Measurements from ENCODE around the gene BASP1.
"Not testable (repeated sequence)": the region's sequence is repeated elsewhere in the genome, so short reads cannot be mapped to it uniquely, and the experiment has no call there.

Gene BASP1

GRCh38 chr5:17190799-17191391 lies 26.5 kb upstream of the BASP1 start:
- DNase-seq (ENCODE audit: low read depth, low spot score): no peak

GRCh38 chr5:17191574-17191973 lies 25.9 kb upstream of the BASP1 start:
- not testable (repeated sequence) for DNase-seq (ENCODE audit: low read depth, low spot score)

GRCh38 chr5:17192191-17192590 lies 25.2 kb upstream of the BASP1 start:
- DNase-seq (ENCODE audit: low read depth, low spot score): no peak

GRCh38 chr5:17196024-17196423 lies 21.4 kb upstream of the BASP1 start:
- DNase-seq (ENCODE audit: low read depth, low spot score): no peak

GRCh38 chr5:17196697-17197096 lies 20.7 kb upstream of the BASP1 start:
- no peak for DNase-seq (ENCODE audit: low read depth, low spot score)

GRCh38 chr5:17203329-17204132 lies 13.9 kb upstream of the BASP1 start:
- DNase-seq (ENCODE audit: low read depth, low spot score): no peak

- DNase-seq (ENCODE audit: low read depth, low spot score): no peak
Measured at GRCh38 chr5:17204133-17204489, 13.3 kb upstream of the BASP1 start.

GRCh38 chr5:17206021-17206420 lies 11.4 kb upstream of the BASP1 start:
- DNase-seq (ENCODE audit: low read depth, low spot score): no peak

GRCh38 chr5:17212191-17212590 lies 5.2 kb upstream of the BASP1 start:
- DNase-seq (ENCODE audit: low read depth, low spot score): no peak

- no peak for DNase-seq (ENCODE audit: low read depth, low spot score)
Measured at GRCh38 chr5:17212996-17213395, 4.4 kb upstream of the BASP1 start.

GRCh38 chr5:17213938-17214337 lies 3.5 kb upstream of the BASP1 start:
- DNase-seq (ENCODE audit: low read depth, low spot score): no peak

GRCh38 chr5:17214893-17215292 lies 2.5 kb upstream of the BASP1 start:
- DNase-seq (ENCODE audit: low read depth, low spot score): no peak

GRCh38 chr5:17215361-17215760 lies 2.1 kb upstream of the BASP1 start:
- no peak for DNase-seq (ENCODE audit: low read depth, low spot score)

- no peak for DNase-seq (ENCODE audit: low read depth, low spot score)
Measured at GRCh38 chr5:17216176-17216973, 1.1 kb upstream of the BASP1 start.

GRCh38 chr5:17216974-17217492 lies 398 bp upstream of the BASP1 start:
- DNase-seq (ENCODE audit: low read depth, low spot score): no peak

GRCh38 chr5:17218353-17219005 lies 1.0 kb downstream of the BASP1 start:
- no peak for DNase-seq (ENCODE audit: low read depth, low spot score)

GRCh38 chr5:17219006-17219422 lies 1.6 kb downstream of the BASP1 start:
- DNase-seq (ENCODE audit: low read depth, low spot score): no peak

GRCh38 chr5:17219469-17219868 lies 2.0 kb downstream of the BASP1 start:
- no peak for DNase-seq (ENCODE audit: low read depth, low spot score)

- no peak for DNase-seq (ENCODE audit: low read depth, low spot score)
Measured at GRCh38 chr5:17219992-17220391, 2.6 kb downstream of the BASP1 start.

- no peak for DNase-seq (ENCODE audit: low read depth, low spot score)
Measured at GRCh38 chr5:17220469-17220868, 3.0 kb downstream of the BASP1 start.

GRCh38 chr5:17221843-17222636 lies 4.6 kb downstream of the BASP1 start:
- no peak for DNase-seq (ENCODE audit: low read depth, low spot score)

All from activated CD4-positive, CD25-positive, alpha-beta regulatory T cell treated with anti-CD3 and anti-CD28 coated beads, Interleukin-2, amount 50 U/mL, for 16 hours (primary cell).